GM23248 (cell line): ENCODE data around the gene TIAM2.

Experiments used
- EZH2 ChIP-seq: fragments of 200-600 bp; sonication (generic); IDR thresholded peaks from 2 replicates; pipeline ENCODE4 v1.6.1; 2018; ENCODE audit warnings: antibody characterized with exemption, mild to moderate bottlenecking; ENCODE audit not compliant: insufficient read depth, poor library complexity, severe bottlenecking
- EZH2phosphoT487 ChIP-seq: fragments of 200-600 bp; sonication (generic); IDR thresholded peaks from 2 replicates; pipeline ENCODE4 v1.6.1; 2018; ENCODE audit warnings: antibody characterized with exemption, moderate library complexity, mild to moderate bottlenecking, low read depth; ENCODE audit not compliant: insufficient read depth

DNA sequence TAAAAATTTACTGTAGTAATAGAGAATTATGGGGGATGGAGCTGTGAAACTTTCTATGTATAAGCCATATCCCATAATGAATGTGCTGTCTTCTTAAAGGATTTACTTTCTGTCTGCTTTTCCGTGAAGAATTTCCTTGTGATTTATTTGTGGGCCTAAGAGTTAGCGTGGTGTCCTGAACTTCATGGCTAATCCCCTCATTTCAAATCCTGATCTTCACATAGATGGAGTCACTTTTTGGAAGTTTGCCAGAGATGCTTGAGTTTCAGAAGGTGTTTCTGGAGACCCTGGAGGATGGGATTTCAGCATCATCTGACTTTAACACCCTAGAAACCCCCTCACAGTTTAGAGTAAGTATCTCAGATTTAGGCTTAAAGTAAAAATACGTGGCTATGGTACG is 249.3 kb downstream of the TIAM2 start:
- no peak for TF ChIP-seq EZH2phosphoT487
- TF ChIP-seq EZH2, result no peak
